Osteocyte (in vitro differentiated cells): ENCODE data around the gene BRICD5. TPM values are rescaled to one million over a fixed set of nuclear protein-coding genes. Genes with fewer than 3 reads are reported as not detected.

Source experiments
- DNase-seq: peaks from one replicate; pipeline ENCODE4 v3.0.0; 2021; ENCODE audit warnings: mixed read lengths; ENCODE audit not compliant: unreplicated experiment; ENCODE audit errors: extremely low spot score
- H3K27ac Mint-ChIP-seq: one replicate; pipeline ENCODE4 v1.8.0; 2021; ENCODE audit warnings: mild to moderate bottlenecking, mixed read lengths; ENCODE audit not compliant: unreplicated experiment
- H3K27me3 Mint-ChIP-seq: one replicate; pipeline ENCODE4 v1.8.0; 2021; ENCODE audit warnings: mixed read lengths; ENCODE audit not compliant: unreplicated experiment
- H3K36me3 Mint-ChIP-seq: one replicate; pipeline ENCODE4 v1.8.0; 2021; ENCODE audit warnings: mixed read lengths; ENCODE audit not compliant: unreplicated experiment
- H3K4me1 Mint-ChIP-seq: one replicate; pipeline ENCODE4 v1.8.0; 2021; ENCODE audit warnings: mixed read lengths; ENCODE audit not compliant: unreplicated experiment
- H3K4me3 Mint-ChIP-seq: one replicate; pipeline ENCODE4 v1.8.0; 2021; ENCODE audit warnings: mild to moderate bottlenecking, moderate library complexity, mixed read lengths; ENCODE audit not compliant: unreplicated experiment
- H3K9me3 Mint-ChIP-seq: one replicate; pipeline ENCODE4 v1.8.0; 2021; ENCODE audit warnings: mixed read lengths; ENCODE audit not compliant: unreplicated experiment
- total RNA-seq: library from RNA; stranded (reverse); gene quantifications from 2 replicates; pipeline ENCODE4 v1.2.1, GENCODE V29; 2021
- TF ChIP-seq, protein P1 (sequence below): fragments of 200-600 bp; sonication (generic); IDR thresholded peaks from 2 replicates; pipeline ENCODE4 v1.5.0; 2021; ENCODE audit warnings: antibody characterized with exemption, mild to moderate bottlenecking, moderate library complexity

Gene BRICD5
- total RNA-seq, 1 donor from 2014 or later = 6.6 TPM

DNA sequence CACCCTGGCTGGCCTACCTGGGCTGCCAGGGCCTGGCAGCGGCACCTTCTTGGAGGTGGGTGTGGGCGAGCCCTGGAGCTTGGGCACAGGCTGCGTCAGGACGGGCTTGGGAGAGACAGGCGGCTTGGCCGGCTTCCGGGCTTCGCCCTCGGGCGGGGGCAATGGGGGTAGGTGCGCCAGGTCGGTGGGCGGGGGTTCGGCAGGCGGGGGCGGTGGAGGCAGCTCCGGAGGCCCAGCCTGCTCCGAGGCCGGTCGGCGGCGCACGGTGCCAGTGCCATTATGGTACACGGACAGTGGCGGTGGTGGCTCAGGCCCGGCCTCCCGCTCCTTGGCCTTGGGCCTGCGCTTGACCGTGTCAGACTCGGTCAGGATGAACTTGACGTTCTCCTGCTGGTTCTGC is 31.1 kb downstream of the BRICD5 start:
- Mint-ChIP-seq H3K27me3 (no peaks in the 10 kb centered on the region), H3K36me3 (peaks cover 9% of the 10 kb centered on the region), H3K4me3 (no peak overlapping the region), H3K9me3 (no peaks in the 10 kb centered on the region), H3K4me1 (no peaks in the 10 kb centered on the region), H3K27ac (no peak overlapping the region)
- TF ChIP-seq, protein P1, sequence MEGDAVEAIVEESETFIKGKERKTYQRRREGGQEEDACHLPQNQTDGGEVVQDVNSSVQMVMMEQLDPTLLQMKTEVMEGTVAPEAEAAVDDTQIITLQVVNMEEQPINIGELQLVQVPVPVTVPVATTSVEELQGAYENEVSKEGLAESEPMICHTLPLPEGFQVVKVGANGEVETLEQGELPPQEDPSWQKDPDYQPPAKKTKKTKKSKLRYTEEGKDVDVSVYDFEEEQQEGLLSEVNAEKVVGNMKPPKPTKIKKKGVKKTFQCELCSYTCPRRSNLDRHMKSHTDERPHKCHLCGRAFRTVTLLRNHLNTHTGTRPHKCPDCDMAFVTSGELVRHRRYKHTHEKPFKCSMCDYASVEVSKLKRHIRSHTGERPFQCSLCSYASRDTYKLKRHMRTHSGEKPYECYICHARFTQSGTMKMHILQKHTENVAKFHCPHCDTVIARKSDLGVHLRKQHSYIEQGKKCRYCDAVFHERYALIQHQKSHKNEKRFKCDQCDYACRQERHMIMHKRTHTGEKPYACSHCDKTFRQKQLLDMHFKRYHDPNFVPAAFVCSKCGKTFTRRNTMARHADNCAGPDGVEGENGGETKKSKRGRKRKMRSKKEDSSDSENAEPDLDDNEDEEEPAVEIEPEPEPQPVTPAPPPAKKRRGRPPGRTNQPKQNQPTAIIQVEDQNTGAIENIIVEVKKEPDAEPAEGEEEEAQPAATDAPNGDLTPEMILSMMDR = no peak
- DNase-seq = no peak

DNA sequence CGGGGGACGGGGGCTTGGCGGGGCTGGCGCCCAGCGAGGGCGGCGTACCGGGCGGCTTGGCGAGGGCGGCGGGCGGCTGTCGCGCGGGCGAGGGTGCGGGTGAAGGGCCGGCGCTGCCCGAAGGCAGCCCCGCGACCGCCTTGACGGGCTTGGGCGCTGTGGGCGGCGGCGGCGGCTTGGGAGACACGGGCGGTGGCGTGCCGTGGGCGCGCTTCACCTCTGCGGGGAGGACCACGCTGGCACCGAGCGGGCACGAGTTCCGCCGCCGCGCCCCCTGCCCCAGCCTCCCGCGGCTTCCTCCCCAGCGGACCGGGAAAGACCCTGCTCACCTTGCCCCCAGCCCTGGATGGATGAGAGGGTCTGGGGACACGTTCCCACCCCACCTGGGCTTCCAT is 31.6 kb downstream of the BRICD5 start:
- Mint-ChIP-seq H3K27me3 (no peaks in the 10 kb centered on the region), H3K9me3 (no peaks in the 10 kb centered on the region), H3K4me1 (no peaks in the 10 kb centered on the region), H3K36me3 (peaks cover 13% of the 10 kb centered on the region), H3K4me3 (no peak overlapping the region), H3K27ac (no peak overlapping the region)
- TF ChIP-seq, protein P1 = no peak
- DNase-seq = no peak

DNA sequence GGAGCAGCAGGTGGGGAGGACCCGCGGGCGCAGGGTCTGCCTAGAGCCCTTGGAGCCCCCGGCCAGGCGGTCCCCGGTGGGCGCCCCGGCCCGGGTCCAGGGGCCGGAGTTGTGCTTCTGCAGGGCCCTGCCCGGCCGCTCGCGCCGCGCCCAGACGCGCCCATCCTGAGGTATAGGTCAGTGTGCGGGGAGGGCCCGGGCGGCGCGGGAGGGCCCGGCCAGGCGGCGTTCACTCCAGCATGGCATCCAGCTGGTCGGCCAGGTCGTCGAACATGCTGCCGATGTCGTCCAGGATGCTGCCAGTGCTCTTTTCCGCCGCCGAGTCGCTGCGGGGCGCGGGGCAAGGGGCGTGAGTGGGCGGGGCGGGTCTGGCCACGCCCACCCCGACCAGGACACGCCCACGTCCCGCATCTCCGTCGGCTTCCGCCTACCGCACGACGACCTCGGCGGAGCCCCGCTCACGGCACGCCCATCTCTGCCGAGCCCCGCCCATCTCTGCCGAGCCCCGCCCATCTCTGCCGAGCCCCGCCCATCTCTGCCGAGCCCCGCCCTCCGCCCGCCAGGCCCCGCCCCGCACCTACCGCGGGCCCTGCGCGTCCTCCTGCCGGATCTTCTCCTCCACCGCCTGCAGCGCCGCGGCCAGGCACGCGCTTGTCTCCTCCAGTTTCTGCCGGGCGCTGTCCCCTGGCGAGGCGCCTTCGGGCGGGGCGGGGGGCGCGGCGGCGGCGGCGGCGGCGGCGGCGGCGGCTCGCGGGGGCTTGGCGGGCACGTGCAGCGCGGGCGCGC is 32.1 kb downstream of the BRICD5 start:
- Mint-ChIP-seq H3K36me3 (peaks cover 17% of the 10 kb centered on the region), H3K4me3 (no peak overlapping the region), H3K27ac (no peak overlapping the region), H3K27me3 (no peaks in the 10 kb centered on the region), H3K4me1 (no peaks in the 10 kb centered on the region), H3K9me3 (no peaks in the 10 kb centered on the region)
- TF ChIP-seq, protein P1 = no peak
- no peak for DNase-seq

DNA sequence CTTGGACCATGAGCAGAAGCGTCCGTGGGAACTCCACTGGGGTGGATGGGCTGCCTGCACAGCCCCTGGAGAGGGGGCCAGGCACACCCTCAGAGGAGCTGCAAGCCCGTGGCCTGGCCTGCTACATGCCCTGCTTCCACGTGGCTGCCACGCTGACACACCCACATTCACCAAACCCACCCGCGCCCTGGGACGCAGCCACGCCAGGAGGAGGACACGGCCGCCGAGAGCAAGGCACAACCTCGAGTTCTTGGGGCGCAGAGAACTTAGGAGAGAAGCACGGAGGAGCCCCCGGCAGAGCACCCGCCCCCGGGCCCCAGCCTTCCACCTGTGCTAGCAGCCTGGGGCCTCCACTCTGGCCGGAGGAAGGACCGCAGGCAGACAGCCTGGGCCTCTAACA is 33.1 kb downstream of the BRICD5 start:
- no peaks in the 10 kb centered on the region for H3K27me3 Mint-ChIP-seq
- peaks cover 18% of the 10 kb centered on the region for H3K36me3 Mint-ChIP-seq
- TF ChIP-seq, protein P1 = no peak
- no peak overlapping the region for H3K4me3 Mint-ChIP-seq
- no peak for DNase-seq
- no peaks in the 10 kb centered on the region for H3K4me1 Mint-ChIP-seq
- no peaks in the 10 kb centered on the region for H3K9me3 Mint-ChIP-seq
- no peak overlapping the region for H3K27ac Mint-ChIP-seq

DNA sequence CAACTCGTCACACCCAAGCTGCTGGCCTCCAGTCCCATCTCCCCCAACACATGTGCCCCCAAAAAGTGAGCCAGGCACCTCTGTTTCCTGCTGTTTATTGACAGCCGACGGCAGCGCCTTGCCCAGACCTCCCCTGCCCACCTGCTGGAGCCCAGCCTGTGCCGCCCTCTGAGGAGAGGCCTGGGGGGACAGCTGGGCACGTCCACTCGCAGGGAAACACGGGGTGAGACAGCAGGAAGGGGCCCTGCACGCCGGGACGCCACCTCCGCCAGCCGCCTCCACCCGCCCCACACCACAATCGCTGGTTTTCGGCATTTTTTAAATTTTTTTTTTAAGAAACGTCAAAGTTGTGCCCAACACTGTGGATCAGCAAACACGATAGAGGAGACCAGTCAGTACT is 33.6 kb downstream of the BRICD5 start:
- no peaks in the 10 kb centered on the region for H3K27me3 Mint-ChIP-seq
- no peak for DNase-seq

More for the DNA sequence above, 33.6 kb downstream of the BRICD5 start:
- Mint-ChIP-seq H3K9me3 (no peaks in the 10 kb centered on the region), H3K4me3 (no peak overlapping the region), H3K4me1 (no peaks in the 10 kb centered on the region), H3K27ac (no peak overlapping the region), H3K36me3 (peaks cover 18% of the 10 kb centered on the region)
- TF ChIP-seq, protein P1 = no peak
